Measurements from ENCODE around the gene DNAI2.

Gene DNAI2

DNA sequence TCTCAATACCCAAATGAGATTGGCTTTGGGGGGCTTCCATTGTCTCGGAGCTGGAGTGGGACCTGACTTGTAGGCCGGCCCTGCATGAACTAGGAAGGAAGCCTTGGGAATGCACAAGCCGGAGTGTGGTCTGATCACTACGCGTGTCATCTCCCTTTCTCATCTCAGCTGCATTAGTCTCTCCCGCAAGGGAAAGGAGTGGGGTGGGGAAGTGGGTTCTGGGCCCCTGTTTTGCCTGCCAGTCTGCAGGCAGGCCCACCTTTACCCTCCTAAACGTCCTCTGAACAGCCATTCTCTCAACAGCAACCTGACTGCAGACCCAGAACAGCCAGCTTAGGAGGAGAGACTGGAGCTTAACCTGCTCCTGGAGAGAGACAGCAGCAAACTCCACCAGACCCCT is 11.4 kb upstream of the DNAI2 start:
- no peak for TF ChIP-seq EGR1 (IDR thresholded peaks at IDR 0.05)
- TF ChIP-seq CREB1 (IDR thresholded peaks at IDR 0.05; ENCODE audit: low read depth), result no peak
- TF ChIP-seq, protein P1, sequence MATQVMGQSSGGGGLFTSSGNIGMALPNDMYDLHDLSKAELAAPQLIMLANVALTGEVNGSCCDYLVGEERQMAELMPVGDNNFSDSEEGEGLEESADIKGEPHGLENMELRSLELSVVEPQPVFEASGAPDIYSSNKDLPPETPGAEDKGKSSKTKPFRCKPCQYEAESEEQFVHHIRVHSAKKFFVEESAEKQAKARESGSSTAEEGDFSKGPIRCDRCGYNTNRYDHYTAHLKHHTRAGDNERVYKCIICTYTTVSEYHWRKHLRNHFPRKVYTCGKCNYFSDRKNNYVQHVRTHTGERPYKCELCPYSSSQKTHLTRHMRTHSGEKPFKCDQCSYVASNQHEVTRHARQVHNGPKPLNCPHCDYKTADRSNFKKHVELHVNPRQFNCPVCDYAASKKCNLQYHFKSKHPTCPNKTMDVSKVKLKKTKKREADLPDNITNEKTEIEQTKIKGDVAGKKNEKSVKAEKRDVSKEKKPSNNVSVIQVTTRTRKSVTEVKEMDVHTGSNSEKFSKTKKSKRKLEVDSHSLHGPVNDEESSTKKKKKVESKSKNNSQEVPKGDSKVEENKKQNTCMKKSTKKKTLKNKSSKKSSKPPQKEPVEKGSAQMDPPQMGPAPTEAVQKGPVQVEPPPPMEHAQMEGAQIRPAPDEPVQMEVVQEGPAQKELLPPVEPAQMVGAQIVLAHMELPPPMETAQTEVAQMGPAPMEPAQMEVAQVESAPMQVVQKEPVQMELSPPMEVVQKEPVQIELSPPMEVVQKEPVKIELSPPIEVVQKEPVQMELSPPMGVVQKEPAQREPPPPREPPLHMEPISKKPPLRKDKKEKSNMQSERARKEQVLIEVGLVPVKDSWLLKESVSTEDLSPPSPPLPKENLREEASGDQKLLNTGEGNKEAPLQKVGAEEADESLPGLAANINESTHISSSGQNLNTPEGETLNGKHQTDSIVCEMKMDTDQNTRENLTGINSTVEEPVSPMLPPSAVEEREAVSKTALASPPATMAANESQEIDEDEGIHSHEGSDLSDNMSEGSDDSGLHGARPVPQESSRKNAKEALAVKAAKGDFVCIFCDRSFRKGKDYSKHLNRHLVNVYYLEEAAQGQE (IDR thresholded peaks at IDR 0.05; ENCODE audit: low read depth), result no peak
- TF ChIP-seq YY1 (IDR thresholded peaks at IDR 0.05; ENCODE audit: low read depth), result no peak
- no peak for TF ChIP-seq ZBTB7A (IDR thresholded peaks at IDR 0.05; ENCODE audit: low read depth)
- no peak for TF ChIP-seq TEAD4 (IDR thresholded peaks at IDR 0.05)

DNA sequence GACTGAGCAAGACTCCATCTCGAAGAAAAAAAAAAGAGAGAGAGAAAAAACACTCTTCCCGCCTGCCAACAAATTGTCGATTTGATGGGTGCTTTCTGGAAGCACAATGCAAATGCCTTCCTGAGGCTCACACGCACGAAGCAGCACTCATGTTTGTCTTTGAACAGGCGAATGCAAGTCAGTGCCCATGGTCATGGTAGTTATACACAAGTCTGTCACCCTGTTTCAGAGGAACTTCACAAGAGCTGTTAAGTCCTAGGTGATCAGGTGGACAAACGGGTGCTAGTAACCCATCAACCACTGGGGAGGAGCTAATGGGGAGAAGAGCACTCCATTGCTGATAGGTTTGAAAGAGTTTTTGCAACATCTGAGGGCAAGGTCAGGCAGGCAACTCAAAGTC is 6.5 kb upstream of the DNAI2 start:
- no peak for TF ChIP-seq TEAD4 (IDR thresholded peaks at IDR 0.05)
- TF ChIP-seq TCF12 (IDR thresholded peaks at IDR 0.05; ENCODE audit: low read depth), result no peak
- no peak for TF ChIP-seq NFIC (IDR thresholded peaks at IDR 0.05)
- TF ChIP-seq CREB1 (IDR thresholded peaks at IDR 0.05; ENCODE audit: low read depth), result no peak
- TF ChIP-seq EGR1 (IDR thresholded peaks at IDR 0.05), result no peak
- no peak for TF ChIP-seq RAD21 (IDR thresholded peaks at IDR 0.05; ENCODE audit: low read depth)
- TF ChIP-seq, protein P2, sequence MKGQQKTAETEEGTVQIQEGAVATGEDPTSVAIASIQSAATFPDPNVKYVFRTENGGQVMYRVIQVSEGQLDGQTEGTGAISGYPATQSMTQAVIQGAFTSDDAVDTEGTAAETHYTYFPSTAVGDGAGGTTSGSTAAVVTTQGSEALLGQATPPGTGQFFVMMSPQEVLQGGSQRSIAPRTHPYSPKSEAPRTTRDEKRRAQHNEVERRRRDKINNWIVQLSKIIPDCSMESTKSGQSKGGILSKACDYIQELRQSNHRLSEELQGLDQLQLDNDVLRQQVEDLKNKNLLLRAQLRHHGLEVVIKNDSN (IDR thresholded peaks at IDR 0.05), result no peak
- TF ChIP-seq, protein P1 (IDR thresholded peaks at IDR 0.05; ENCODE audit: low read depth), result no peak
- no peak for TF ChIP-seq CEBPB (IDR thresholded peaks at IDR 0.05)
- no peak for TF ChIP-seq ZBTB7A (IDR thresholded peaks at IDR 0.05; ENCODE audit: low read depth)
- TF ChIP-seq YY1 (IDR thresholded peaks at IDR 0.05; ENCODE audit: low read depth), result no peak
- TF ChIP-seq FOXM1 (IDR thresholded peaks at IDR 0.05; ENCODE audit: borderline replicate concordance, low read depth), result no peak
- TF ChIP-seq, protein P3, sequence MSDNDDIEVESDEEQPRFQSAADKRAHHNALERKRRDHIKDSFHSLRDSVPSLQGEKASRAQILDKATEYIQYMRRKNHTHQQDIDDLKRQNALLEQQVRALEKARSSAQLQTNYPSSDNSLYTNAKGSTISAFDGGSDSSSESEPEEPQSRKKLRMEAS (IDR thresholded peaks at IDR 0.05), result no peak
- TF ChIP-seq EP300 (IDR thresholded peaks at IDR 0.05; ENCODE audit: borderline replicate concordance), result no peak
- TF ChIP-seq TAF1 (IDR thresholded peaks at IDR 0.05; ENCODE audit: low read depth), result no peak

DNA sequence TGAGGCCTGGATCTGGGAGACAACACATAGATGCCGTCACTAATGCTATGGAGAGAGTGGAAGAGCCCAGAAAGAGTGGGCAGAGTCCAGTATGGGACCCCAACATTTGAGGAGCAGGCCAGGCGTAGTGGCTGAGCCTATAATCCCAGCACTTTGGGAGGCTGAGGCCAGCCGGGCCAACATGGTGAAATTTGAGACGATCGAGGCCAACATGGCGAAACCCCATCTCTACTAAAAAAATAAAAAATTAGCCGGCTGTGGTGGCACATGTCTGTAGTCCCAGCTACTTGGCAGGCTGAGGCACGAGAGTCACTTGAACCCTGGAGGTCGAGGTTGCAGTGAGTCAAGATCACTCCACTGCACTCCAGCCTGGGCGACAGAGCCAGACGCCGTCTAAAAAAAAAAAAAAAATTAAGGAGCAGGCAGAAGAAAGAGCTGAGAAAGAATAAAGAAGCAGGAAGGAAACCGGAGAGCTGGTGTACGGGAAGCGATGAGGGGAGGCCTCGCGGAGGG is 6.0 kb upstream of the DNAI2 start:
- TF ChIP-seq TEAD4 (IDR thresholded peaks at IDR 0.05) (no peak), EP300 (IDR thresholded peaks at IDR 0.05; ENCODE audit: borderline replicate concordance) (no peak), CREB1 (IDR thresholded peaks at IDR 0.05; ENCODE audit: low read depth) (no peak), YY1 (IDR thresholded peaks at IDR 0.05; ENCODE audit: low read depth) (no peak), TAF1 (IDR thresholded peaks at IDR 0.05; ENCODE audit: low read depth) (no peak), CEBPB (IDR thresholded peaks at IDR 0.05) (no peak), ZBTB7A (IDR thresholded peaks at IDR 0.05; ENCODE audit: low read depth) (no peak), NFIC (IDR thresholded peaks at IDR 0.05) (no peak), TCF12 (IDR thresholded peaks at IDR 0.05; ENCODE audit: low read depth) (no peak), EGR1 (IDR thresholded peaks at IDR 0.05) (no peak), RAD21 (IDR thresholded peaks at IDR 0.05; ENCODE audit: low read depth) (no peak), FOXM1 (IDR thresholded peaks at IDR 0.05; ENCODE audit: borderline replicate concordance, low read depth) (no peak)
- TF ChIP-seq, protein P1 (IDR thresholded peaks at IDR 0.05; ENCODE audit: low read depth), result no peak
- TF ChIP-seq, protein P3 (IDR thresholded peaks at IDR 0.05), result no peak
- TF ChIP-seq, protein P2 (IDR thresholded peaks at IDR 0.05), result no peak

DNA sequence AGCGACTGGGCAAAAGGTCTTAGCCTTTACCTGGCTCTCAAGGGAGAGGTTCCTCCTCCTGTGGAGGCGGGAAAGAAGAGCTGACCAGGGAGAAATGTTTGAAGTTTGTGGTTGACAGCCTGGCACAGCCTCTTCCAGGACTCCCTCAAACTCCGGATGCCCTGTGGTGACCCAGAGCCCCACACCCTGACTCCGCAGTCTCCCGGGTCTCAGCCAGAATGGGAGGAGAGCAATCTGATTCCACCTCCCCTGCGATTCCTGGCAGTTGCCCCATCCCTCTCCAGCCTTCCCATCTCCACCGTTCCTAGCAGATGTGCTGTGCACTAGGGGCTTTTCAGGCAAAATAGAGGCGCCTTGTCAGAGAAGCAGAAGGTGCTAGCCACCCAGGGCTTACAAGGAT is 5.5 kb upstream of the DNAI2 start:
- TF ChIP-seq ZBTB7A (IDR thresholded peaks at IDR 0.05; ENCODE audit: low read depth), result no peak
- TF ChIP-seq, protein P1 (IDR thresholded peaks at IDR 0.05; ENCODE audit: low read depth), result no peak
- TF ChIP-seq CREB1 (IDR thresholded peaks at IDR 0.05; ENCODE audit: low read depth), result no peak
- TF ChIP-seq NFIC (IDR thresholded peaks at IDR 0.05), result no peak
- TF ChIP-seq YY1 (IDR thresholded peaks at IDR 0.05; ENCODE audit: low read depth), result no peak
- no peak for TF ChIP-seq TEAD4 (IDR thresholded peaks at IDR 0.05)
- TF ChIP-seq, protein P3 (IDR thresholded peaks at IDR 0.05), result no peak
- TF ChIP-seq EGR1 (IDR thresholded peaks at IDR 0.05), result no peak

Data from Ishikawa (cell line).